Neural cell (in vitro differentiated cells): Measurements from ENCODE around the gene COL23A1. TPM values are rescaled to one million over a fixed set of nuclear protein-coding genes. Genes with fewer than 3 reads are reported as not detected.

Experiments
- H2AFZ ChIP-seq: fragments of 200-600, 300-800 bp; sonication (generic), shearing (Covaris generic); 2 replicates; pipeline ENCODE4 v1.6.0; 2014; ENCODE audit warnings: low read depth, mild to moderate bottlenecking, antibody characterized with exemption, low read length, moderate library complexity
- H3F3A ChIP-seq: fragments of 200-600 bp; shearing (Covaris generic); 2 replicates; pipeline ENCODE4 v1.6.1; 2016; ENCODE audit warnings: mild to moderate bottlenecking, moderate library complexity, mixed read lengths, antibody characterized with exemption, low read length; ENCODE audit not compliant: insufficient read depth, poor library complexity, severe bottlenecking
- H3K27ac ChIP-seq: fragments of 200-600, 300-800 bp; sonication (generic), shearing (Covaris generic); 2 replicates; pipeline ENCODE4 v1.5.1; 2014; ENCODE audit warnings: mild to moderate bottlenecking, low read length, moderate library complexity
- H3K27me3 ChIP-seq: fragments of 300-800, 200-600 bp; sonication (generic), shearing (Covaris generic); 2 replicates; pipeline ENCODE4 v1.6.0; 2014; ENCODE audit warnings: mild to moderate bottlenecking, low read depth, low read length, moderate library complexity; ENCODE audit not compliant: insufficient read depth
- H3K36me3 ChIP-seq: fragments of 300-800, 200-600 bp; sonication (generic), shearing (Covaris generic); 2 replicates; pipeline ENCODE4 v1.5.1; 2014; ENCODE audit warnings: mild to moderate bottlenecking, antibody characterized with exemption, low read length, moderate library complexity; ENCODE audit not compliant: insufficient read depth
- H3K4me2 ChIP-seq: fragments of 300-800, 200-600 bp; sonication (generic), shearing (Covaris generic); 2 replicates; pipeline ENCODE4 v1.6.0; 2014; ENCODE audit warnings: mild to moderate bottlenecking, low read length
- H3K4me3 ChIP-seq: fragments of 300-800, 200-600 bp; sonication (generic), shearing (Covaris generic); 2 replicates; pipeline ENCODE4 v1.5.1; 2014; ENCODE audit warnings: mild to moderate bottlenecking, low read length, moderate library complexity
- H3K79me2 ChIP-seq: fragments of 200-600 bp; shearing (Covaris generic); replicated peaks from 2 replicates; pipeline ENCODE4 v1.6.0; 2014; ENCODE audit warnings: mild to moderate bottlenecking, low read length, moderate library complexity; ENCODE audit not compliant: insufficient read depth
- H3K9ac ChIP-seq: fragments of 300-800, 200-600 bp; sonication (generic), shearing (Covaris generic); 2 replicates; pipeline ENCODE4 v1.6.1; 2016; ENCODE audit warnings: mild to moderate bottlenecking, low read length, mixed read lengths
- H3K9me2 ChIP-seq: fragments of 200-600 bp; shearing (Covaris generic); 2 replicates; pipeline ENCODE4 v1.6.1; 2016; ENCODE audit warnings: mild to moderate bottlenecking, low read length, mixed read lengths; ENCODE audit not compliant: insufficient read depth
- H3K9me3 ChIP-seq: fragments of 200-600, 300-800 bp; sonication (generic), shearing (Covaris generic); 2 replicates; pipeline ENCODE4 v1.6.1; 2016; ENCODE audit warnings: mild to moderate bottlenecking, mixed run types, low read length, moderate library complexity, mixed read lengths
- H4K20me1 ChIP-seq: fragments of 200-600 bp; shearing (Covaris generic); 2 replicates; pipeline ENCODE4 v1.6.1; 2016; ENCODE audit warnings: mild to moderate bottlenecking, mixed run types; ENCODE audit not compliant: insufficient read depth
- EP300 ChIP-seq: fragments of 450-650 bp; conservative IDR thresholded peaks from 2 replicates; pipeline ENCODE4 v1.6.1; 2014; ENCODE audit warnings: antibody characterized with exemption, mild to moderate bottlenecking, moderate library complexity; ENCODE audit not compliant: poor library complexity, severe bottlenecking
- EZH2 ChIP-seq: fragments of 200-600, 300-800 bp; shearing (Covaris generic), sonication (generic); IDR thresholded peaks from 2 replicates; pipeline ENCODE4 v1.6.1; 2014; ENCODE audit warnings: antibody characterized with exemption, low read length, borderline replicate concordance, mild to moderate bottlenecking; ENCODE audit not compliant: insufficient read depth, poor library complexity, severe bottlenecking
- MXI1 ChIP-seq: fragments of 450-650 bp; conservative IDR thresholded peaks from 2 replicates; pipeline ENCODE4 v1.6.1; 2014; ENCODE audit warnings: antibody characterized with exemption, mild to moderate bottlenecking; ENCODE audit not compliant: poor library complexity, severe bottlenecking
- POLR2AphosphoS5 ChIP-seq: IDR thresholded peaks from 2 replicates; pipeline ENCODE4 v1.6.1; 2012
- RAD21 ChIP-seq: fragments of 450-650 bp; conservative IDR thresholded peaks from 2 replicates; pipeline ENCODE4 v1.6.1; 2014; ENCODE audit warnings: antibody characterized with exemption, mild to moderate bottlenecking, moderate library complexity
- SMC3 ChIP-seq: fragments of 450-650 bp; conservative IDR thresholded peaks from 2 replicates; pipeline ENCODE4 v1.6.1; 2014; ENCODE audit warnings: antibody characterized with exemption, mild to moderate bottlenecking, moderate library complexity; ENCODE audit not compliant: poor library complexity
- TAF1 ChIP-seq: IDR thresholded peaks from 2 replicates; pipeline ENCODE4 v1.6.1; 2012; ENCODE audit warnings: low read depth
- polyA plus RNA-seq: library from polyadenylated mRNA; depleted of rRNA; stranded (reverse); fragments of >200 nt; gene quantifications from 2 replicates; pipeline ENCODE4 v1.2.3, GENCODE V29; 2014
- TF ChIP-seq, protein P1 (sequence below): fragments of 450-650 bp; IDR thresholded peaks from 2 replicates; pipeline ENCODE4 v1.5.1; 2014; ENCODE audit warnings: antibody characterized with exemption, mild to moderate bottlenecking, moderate library complexity; ENCODE audit not compliant: poor library complexity, severe bottlenecking
- TF ChIP-seq, protein P2 (sequence below): IDR thresholded peaks from 2 replicates; pipeline ENCODE4 v1.6.1; 2012; ENCODE audit warnings: borderline replicate concordance

The COL23A1 gene
- polyA plus RNA-seq, 1 donor from 2014 or later, result not detected

DNA sequence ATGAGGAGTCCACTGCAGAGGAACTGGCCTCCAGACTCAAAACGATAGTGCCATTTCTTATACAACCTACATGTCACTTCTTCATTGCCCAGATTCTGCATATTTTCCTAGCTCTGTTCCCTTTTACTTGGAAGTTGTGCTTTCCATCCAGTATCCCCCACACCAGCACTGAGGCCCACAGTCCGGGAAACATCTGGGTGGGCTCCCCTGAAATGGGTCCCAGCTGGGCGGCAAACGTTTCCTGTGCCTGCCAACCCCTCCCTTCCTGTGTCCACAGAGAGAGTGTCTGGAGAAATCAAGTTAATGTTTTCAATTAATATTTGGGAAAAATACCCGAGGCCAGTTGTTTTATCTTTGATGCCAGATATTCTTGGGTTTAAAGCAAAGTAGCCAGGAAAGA lies 111.8 kb downstream of the COL23A1 start:
- H3K27ac ChIP-seq, result no peak overlapping the region
- H2AFZ ChIP-seq, result no peak overlapping the region
- no peak overlapping the region for H3K4me2 ChIP-seq
- no peaks in the 10 kb centered on the region for H3K36me3 ChIP-seq
- no peaks in the 10 kb centered on the region for H3K9me3 ChIP-seq
- H3K9ac ChIP-seq, result no peak overlapping the region
- H3K27me3 ChIP-seq, result no peaks in the 10 kb centered on the region
- no peaks in the 10 kb centered on the region for H3K79me2 ChIP-seq
- H3K9me2 ChIP-seq, result no peaks in the 10 kb centered on the region
- TF ChIP-seq EP300, result no peak
- H3F3A ChIP-seq, result no peaks in the 10 kb centered on the region
- H3K4me3 ChIP-seq, result no peak overlapping the region
- H4K20me1 ChIP-seq, result no peaks in the 10 kb centered on the region

DNA sequence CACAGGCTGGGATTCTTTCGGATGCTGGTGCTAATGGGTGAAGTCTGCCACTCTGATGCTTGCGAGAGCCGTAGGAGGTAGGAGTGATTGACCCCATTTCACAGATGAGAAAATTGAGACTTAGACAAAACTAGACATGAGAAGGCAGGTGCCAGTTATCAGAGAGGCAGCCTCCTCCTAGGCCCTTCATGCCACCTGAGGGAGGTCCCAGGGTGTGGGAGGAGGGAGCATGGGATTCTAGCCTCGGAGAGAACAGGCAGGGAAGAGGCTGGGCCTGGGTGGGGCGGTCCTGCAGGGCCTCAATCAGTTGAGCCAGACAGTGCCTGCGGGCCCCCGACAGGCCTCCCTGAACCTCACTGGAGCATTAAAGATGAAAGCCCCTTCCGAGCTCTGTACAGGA lies 112.4 kb downstream of the COL23A1 start:
- no peak overlapping the region for H3K4me3 ChIP-seq
- H3K27ac ChIP-seq, result no peak overlapping the region
- H3K9ac ChIP-seq, result no peak overlapping the region
- H2AFZ ChIP-seq, result no peak overlapping the region
- no peaks in the 10 kb centered on the region for H3K79me2 ChIP-seq
- no peaks in the 10 kb centered on the region for H3K9me3 ChIP-seq
- H3K9me2 ChIP-seq, result no peaks in the 10 kb centered on the region
- TF ChIP-seq, protein P1, sequence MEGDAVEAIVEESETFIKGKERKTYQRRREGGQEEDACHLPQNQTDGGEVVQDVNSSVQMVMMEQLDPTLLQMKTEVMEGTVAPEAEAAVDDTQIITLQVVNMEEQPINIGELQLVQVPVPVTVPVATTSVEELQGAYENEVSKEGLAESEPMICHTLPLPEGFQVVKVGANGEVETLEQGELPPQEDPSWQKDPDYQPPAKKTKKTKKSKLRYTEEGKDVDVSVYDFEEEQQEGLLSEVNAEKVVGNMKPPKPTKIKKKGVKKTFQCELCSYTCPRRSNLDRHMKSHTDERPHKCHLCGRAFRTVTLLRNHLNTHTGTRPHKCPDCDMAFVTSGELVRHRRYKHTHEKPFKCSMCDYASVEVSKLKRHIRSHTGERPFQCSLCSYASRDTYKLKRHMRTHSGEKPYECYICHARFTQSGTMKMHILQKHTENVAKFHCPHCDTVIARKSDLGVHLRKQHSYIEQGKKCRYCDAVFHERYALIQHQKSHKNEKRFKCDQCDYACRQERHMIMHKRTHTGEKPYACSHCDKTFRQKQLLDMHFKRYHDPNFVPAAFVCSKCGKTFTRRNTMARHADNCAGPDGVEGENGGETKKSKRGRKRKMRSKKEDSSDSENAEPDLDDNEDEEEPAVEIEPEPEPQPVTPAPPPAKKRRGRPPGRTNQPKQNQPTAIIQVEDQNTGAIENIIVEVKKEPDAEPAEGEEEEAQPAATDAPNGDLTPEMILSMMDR, result no peak
- TF ChIP-seq SMC3, result no peak
- TF ChIP-seq, protein P2, sequence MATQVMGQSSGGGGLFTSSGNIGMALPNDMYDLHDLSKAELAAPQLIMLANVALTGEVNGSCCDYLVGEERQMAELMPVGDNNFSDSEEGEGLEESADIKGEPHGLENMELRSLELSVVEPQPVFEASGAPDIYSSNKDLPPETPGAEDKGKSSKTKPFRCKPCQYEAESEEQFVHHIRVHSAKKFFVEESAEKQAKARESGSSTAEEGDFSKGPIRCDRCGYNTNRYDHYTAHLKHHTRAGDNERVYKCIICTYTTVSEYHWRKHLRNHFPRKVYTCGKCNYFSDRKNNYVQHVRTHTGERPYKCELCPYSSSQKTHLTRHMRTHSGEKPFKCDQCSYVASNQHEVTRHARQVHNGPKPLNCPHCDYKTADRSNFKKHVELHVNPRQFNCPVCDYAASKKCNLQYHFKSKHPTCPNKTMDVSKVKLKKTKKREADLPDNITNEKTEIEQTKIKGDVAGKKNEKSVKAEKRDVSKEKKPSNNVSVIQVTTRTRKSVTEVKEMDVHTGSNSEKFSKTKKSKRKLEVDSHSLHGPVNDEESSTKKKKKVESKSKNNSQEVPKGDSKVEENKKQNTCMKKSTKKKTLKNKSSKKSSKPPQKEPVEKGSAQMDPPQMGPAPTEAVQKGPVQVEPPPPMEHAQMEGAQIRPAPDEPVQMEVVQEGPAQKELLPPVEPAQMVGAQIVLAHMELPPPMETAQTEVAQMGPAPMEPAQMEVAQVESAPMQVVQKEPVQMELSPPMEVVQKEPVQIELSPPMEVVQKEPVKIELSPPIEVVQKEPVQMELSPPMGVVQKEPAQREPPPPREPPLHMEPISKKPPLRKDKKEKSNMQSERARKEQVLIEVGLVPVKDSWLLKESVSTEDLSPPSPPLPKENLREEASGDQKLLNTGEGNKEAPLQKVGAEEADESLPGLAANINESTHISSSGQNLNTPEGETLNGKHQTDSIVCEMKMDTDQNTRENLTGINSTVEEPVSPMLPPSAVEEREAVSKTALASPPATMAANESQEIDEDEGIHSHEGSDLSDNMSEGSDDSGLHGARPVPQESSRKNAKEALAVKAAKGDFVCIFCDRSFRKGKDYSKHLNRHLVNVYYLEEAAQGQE, result no peak
- TF ChIP-seq EP300, result no peak
- no peak for TF ChIP-seq RAD21
- TF ChIP-seq EZH2, result no peak
- no peak for TF ChIP-seq POLR2AphosphoS5
- no peak for TF ChIP-seq MXI1
- TF ChIP-seq TAF1, result no peak
- H3K36me3 ChIP-seq, result no peaks in the 10 kb centered on the region
- H3K27me3 ChIP-seq, result no peaks in the 10 kb centered on the region
- H3K4me2 ChIP-seq, result no peak overlapping the region
- no peaks in the 10 kb centered on the region for H3F3A ChIP-seq
- no peaks in the 10 kb centered on the region for H4K20me1 ChIP-seq
